ENCODE results near the gene PIK3CA. TPM values are rescaled to one million over a fixed set of nuclear protein-coding genes. Genes with fewer than 3 reads are reported as not detected.

Gene PIK3CA
- total RNA-seq, 1 donor, result 6.5 TPM

Small RNAs within 50 kb of the gene (small RNA-seq; reads per million reads assigned to genes)
- not detected for gene RF00402

Other genes starting within 250 kb of the PIK3CA start
- gene ZMAT3, start 76.5 kb upstream of the PIK3CA start, total RNA-seq, result 0.81 TPM
- gene KCNMB3, start 102.8 kb downstream of the PIK3CA start, total RNA-seq, result 1.3 TPM
- gene ZNF639, start 174.7 kb downstream of the PIK3CA start, total RNA-seq, result 40.1 TPM
- gene MFN1, start 199.4 kb downstream of the PIK3CA start, total RNA-seq, result 13.2 TPM

Data from hematopoietic multipotent progenitor cell (in vitro differentiated cells).